GM18867 (cell line): ENCODE data around the gene CORO7.

ENCODE experiments used
- ATAC-seq: cut with Tn5 transposase; IDR thresholded peaks from one replicate; pipeline ENCODE4 v1.9.1; 2021; ENCODE audit warnings: mild to moderate bottlenecking, moderate library complexity; ENCODE audit not compliant: unreplicated experiment

Gene CORO7

GRCh38 chr16:4385789-4386450 lies 30.5 kb downstream of the CORO7 start:
- no peak for ATAC-seq

- no peak for ATAC-seq
Observed at GRCh38 chr16:4385066-4385788, 31.2 kb downstream of the CORO7 start.

DNA sequence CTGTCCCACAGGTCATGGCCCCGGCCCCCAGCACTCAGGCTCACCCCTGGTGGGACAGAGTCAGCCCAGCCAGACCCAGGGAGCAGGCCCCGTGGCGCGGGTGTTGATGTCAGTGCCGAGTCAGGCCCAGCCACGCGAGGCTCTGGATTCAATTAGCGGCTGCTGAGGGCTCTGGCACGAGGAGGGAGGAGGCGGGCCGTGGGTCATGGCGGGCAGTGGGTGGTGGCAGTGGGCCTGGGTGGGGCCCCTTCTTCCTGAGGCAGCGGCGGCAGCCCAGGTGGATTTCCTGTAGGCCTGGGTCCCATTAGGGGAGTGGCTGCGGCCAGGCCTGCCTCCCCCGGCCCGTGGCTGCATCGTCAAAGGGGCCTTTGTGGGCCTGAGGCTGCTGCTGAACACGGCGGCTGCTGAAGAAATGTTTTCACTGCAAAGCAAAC lies 31.9 kb downstream of the CORO7 start:
- no peak for ATAC-seq

GRCh38 chr16:4383591-4384444 lies 32.6 kb downstream of the CORO7 start:
- ATAC-seq: no peak

DNA sequence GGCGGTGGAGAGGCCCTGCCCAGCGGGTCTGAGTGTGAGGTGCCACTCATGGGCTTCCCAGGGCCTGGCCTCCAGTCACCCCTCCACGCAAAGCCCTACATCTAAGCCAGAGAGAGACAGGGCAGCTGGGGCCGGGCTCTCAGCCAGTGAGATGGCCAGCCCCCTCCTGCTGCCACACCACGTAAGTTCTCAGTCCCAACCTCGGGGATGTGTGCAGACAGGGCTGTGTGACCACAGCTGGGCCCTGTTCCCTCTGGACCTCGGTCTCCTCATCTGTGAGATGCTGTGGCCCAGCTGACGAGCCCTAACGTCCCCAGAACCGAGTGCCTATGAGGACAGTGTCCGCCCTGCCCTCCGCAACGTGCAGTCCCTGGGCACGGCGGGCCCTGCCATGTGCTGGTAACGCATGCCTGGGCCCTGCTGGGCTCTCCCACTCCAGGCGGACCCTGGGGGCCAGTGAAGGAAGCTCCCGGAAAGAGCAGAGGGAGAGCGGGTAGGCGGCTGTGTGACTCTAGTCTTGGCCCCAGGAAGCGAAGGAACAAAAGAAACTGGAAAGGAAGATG lies 33.5 kb downstream of the CORO7 start:
- no peak for ATAC-seq

DNA sequence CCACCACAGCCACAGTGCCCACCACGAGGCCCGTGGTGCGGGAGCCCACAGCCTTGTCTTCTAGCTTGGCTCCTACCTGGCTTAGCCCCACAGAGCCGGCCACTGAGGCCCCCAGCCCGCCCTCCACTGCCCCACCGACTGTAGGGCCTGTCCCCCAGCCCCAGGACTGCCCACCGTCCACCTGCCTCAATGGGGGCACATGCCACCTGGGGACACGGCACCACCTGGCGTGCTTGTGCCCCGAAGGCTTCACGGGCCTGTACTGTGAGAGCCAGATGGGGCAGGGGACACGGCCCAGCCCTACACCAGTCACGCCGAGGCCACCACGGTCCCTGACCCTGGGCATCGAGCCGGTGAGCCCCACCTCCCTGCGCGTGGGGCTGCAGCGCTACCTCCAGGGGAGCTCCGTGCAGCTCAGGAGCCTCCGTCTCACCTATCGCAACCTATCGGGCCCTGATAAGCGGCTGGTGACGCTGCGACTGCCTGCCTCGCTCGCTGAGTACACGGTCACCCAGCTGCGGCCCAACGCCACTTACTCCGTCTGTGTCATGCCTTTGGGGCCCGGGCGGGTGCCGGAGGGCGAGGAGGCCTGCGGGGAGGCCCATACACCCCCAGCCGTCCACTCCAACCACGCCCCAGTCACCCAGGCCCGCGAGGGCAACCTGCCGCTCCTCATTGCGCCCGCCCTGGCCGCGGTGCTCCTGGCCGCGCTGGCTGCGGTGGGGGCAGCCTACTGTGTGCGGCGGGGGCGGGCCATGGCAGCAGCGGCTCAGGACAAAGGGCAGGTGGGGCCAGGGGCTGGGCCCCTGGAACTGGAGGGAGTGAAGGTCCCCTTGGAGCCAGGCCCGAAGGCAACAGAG lies 34.2 kb downstream of the CORO7 start:
- no peak for ATAC-seq

DNA sequence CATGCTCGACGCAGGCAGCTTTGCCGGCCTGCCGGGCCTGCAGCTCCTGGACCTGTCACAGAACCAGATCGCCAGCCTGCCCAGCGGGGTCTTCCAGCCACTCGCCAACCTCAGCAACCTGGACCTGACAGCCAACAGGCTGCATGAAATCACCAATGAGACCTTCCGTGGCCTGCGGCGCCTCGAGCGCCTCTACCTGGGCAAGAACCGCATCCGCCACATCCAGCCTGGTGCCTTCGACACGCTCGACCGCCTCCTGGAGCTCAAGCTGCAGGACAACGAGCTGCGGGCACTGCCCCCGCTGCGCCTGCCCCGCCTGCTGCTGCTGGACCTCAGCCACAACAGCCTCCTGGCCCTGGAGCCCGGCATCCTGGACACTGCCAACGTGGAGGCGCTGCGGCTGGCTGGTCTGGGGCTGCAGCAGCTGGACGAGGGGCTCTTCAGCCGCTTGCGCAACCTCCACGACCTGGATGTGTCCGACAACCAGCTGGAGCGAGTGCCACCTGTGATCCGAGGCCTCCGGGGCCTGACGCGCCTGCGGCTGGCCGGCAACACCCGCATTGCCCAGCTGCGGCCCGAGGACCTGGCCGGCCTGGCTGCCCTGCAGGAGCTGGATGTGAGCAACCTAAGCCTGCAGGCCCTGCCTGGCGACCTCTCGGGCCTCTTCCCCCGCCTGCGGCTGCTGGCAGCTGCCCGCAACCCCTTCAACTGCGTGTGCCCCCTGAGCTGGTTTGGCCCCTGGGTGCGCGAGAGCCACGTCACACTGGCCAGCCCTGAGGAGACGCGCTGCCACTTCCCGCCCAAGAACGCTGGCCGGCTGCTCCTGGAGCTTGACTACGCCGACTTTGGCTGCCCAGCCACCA lies 35.1 kb downstream of the CORO7 start:
- no peak for ATAC-seq

DNA sequence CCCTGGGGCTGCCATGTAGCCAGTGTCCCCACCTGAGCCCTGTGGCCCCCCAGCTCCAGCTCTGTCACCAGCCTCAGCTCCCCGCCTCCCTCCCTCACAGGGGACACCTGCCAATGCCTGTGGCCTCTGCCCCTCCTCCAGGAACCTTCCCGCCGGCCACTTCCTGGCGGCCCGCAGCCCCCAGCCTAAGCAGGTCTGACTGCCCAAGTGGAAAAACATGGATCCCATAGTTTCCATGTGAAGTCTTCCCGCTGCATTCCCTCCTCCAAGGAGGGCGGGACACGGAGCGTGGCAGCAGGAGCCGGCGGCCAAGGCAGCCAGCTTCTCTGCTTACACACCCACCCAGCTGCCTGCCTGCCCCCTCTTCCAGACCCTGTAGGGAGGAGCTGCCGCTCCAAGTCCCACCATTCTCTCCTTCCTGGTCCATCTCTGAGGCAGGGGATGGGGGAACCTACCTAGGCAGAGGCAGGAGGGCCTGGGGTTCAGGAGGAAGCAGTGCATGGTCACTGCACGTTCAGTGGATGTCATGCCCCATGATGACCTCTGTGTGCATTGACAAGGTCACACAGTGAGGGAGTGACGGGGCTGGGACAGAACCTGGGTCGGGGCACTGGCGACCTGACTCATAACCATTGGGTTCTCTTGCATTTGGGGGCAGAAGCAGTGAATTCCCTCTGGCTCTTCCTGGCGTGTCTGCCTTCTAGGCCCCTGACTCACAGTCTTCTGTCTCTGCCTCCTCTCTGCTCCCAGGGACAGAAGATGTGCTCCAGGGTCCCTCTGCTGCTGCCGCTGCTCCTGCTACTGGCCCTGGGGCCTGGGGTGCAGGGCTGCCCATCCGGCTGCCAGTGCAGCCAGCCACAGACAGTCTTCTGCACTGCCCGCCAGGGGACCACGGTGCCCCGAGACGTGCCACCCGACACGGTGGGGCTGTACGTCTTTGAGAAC lies 36.0 kb downstream of the CORO7 start:
- ATAC-seq: no peak

DNA sequence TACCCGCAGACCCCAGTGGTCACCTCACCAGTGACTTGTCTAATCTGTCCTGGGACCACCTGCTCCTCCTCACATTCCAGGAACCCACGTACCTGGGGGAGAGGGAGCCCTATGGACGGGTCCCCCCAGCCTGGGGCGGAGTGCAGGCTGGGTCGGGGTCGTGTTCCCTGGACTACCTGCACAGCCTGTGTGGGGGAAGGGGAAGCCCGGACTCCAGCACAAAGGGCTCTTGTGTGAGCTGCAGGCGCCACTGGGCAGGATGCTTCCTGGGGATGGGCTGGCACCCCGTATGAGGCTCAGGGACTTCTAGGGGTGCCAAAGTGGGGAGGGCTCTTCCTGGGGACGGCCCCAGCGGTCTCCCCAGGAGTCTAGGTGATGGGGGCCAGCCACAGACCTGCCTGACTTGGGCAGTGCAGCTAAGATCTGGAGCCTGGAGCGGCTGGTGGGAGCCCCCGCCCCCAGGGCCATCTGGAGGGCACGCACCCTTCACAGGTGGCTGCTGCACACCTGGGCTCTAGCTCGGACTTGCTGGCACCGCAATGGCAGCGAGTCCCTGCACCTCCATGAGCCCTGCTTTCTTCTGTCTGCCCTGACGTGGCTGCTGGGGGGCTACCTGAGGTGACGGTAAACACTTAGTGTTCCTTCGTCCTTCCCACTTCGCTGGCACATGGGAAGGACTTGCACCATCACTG lies 37.3 kb downstream of the CORO7 start:
- no peak for ATAC-seq

DNA sequence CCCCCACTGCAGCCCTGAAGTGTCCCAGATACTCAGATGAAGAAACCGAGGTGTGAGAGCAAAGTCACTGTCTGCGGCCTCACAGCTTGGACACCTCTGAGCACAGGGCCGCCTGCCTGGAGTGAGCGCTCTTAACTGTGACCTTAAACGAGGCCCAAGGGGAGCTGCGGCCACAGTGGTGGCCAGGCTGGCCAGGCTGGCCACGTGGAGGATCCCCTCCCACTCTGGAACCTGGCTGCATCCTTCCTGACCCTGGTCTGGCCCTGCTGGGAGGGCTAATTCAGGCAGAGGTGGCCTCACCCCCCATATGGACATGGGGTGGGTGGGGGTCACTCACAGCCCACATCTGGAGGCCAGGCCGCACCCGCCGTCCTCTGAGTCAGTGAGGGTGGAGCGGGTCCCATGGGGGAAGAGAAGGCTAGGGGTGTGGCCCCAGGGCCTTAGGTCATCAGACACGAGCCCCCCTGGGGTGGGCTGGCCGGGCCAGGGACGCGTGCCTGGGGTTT lies 38.2 kb downstream of the CORO7 start:
- ATAC-seq: no peak

GRCh38 chr16:4377573-4378154 lies 38.7 kb downstream of the CORO7 start:
- ATAC-seq: no peak

- ATAC-seq: no peak
Observed at GRCh38 chr16:4376893-4377572, 39.4 kb downstream of the CORO7 start.

- no peak for ATAC-seq
Observed at GRCh38 chr16:4376126-4376892, 40.1 kb downstream of the CORO7 start.

DNA sequence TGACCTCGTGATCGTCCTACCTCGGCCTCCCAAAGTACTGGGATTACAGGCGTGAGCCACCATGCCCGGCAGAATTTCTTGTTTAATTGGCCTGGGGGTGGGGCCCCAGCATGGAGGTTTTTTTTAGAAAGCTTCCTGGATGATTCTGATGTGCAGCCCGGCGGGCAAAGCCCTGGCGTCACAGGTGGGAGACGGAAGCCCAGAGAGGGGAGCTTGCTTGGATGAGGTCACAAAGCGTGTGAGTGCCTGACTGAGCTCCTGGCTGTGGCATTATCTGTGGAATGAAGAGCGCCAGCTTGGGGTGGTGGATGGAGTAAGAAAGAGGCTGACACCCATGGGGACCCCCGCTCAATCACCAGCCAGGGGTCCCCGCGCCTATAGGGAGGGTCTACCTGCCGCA lies 40.7 kb downstream of the CORO7 start:
- no peak for ATAC-seq

GRCh38 chr16:4373909-4374742 lies 42.3 kb downstream of the CORO7 start:
- no peak for ATAC-seq
